ENCODE measurements around the gene LGALS13.
"Not testable (repeated sequence)": the region's sequence is repeated elsewhere in the genome, so short reads cannot be mapped to it uniquely, and the experiment has no call there.

Gene LGALS13

DNA sequence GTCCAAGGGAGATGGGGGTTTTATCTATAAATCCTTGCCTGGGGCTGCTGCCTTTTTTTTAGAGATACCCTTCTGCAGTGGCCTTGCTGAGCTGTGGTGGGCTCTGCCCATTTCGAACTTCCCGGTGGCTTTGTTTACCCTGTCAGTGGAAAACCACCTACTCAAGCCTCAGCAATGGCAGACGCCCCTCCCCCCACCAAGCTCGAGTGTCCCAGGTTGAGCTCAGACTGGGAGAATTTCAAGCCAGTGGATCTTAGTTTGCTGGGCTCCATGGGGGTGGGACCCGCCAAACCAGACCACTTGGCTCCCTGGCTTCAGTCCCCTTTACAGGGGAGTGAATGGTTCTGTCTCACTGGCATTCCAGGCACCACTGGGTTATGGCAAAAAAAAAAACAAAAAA, 21.6 kb downstream of the LGALS13 start:
- DNase-seq: no peak

DNA sequence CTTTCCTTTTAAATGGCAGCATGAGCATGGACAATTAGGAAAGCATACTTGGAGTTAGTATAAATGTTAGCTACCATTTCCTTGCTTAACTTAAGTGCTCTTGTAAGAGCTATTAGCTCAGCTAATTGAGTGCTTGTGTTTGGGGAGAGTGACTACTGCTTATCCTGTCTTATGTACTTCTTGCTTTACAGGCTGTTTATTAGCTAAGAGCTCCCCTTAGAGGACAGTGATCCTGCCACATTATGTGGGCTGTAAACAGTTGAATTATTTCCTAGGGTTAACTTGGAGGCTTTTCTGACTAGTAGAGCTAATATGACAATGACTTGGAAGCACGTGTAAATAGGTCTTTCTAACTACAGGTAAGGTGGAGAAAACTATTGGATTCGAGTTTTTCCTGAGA, 25.3 kb downstream of the LGALS13 start:
- not testable (repeated sequence) for DNase-seq

DNA sequence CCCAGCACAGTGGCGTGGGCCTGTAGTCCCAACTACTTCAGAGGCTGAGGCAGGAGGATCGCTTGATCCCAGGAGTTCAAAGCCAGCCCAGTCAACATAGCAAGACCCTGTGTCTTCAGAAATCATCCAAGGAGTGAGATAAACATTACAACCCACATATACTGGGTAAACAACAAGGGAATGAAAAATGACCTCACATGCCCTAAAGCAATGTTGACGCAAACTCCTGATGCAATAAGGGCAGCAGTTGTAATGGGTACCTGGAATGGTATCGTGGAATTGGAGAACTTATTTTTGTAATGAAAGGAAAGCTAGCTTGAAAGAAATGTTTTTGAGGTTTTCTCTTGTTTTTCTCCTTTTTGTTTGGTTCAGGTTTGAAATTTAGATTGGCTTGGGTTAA, 28.9 kb downstream of the LGALS13 start:
- DNase-seq: no peak

DNA sequence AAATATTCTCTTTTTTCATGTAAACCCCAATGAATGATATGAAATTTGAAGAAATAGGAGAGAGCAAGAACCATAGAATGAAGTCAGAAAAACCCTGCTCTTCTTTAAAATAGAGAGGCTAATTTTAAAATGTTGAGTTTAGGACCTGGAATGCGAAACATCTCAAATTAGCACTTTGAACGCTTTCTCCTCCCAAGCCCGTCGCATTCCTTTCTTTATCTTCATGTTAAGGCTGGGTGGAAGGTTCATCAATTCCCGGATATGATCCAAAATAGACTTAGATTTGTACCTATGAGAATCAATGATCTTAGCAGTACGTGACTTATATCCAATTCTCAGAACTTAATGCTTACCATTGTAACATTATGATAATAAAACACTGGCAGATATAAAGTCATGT, 29.3 kb downstream of the LGALS13 start:
- DNase-seq: no peak

DNA sequence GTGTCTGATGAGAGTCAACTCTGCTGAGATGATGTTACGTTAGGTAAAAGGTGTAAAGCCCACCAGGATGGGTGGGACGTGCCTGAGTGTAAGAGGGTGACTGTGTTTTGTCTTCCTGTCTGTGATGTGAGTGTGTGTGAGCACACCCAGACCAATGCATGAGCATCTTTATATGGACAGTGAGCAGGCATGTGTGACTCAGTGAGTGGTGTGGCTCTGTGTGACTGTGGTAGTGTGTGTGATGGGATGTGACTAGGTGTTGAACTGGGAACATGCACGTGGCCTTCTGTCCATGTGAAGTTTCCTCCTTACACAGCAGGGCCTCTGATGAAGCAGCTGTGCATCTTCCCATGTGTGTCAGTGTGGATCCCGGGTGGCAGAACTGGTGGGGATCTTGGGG, 35.6 kb downstream of the LGALS13 start:
- DNase-seq: no peak

DNA sequence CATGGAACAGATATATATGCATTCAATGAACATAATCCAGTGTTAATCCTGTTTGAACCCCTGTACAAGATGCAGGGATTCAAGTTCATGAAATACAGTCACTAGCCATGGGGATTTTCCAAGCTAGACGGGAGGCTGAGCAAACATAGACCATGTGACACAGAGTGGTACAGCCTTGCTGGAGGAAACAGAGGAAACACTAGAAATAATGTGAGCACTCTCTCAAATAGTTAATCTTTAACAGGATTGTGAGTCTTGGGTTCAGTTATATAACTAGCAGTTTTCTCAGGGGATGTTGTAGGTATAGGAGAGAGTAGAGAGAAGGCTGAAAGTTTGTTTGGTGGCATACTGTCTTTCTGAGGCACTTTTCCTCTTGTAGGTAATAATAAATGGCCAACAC, 39.4 kb downstream of the LGALS13 start:
- DNase-seq: no peak

DNA sequence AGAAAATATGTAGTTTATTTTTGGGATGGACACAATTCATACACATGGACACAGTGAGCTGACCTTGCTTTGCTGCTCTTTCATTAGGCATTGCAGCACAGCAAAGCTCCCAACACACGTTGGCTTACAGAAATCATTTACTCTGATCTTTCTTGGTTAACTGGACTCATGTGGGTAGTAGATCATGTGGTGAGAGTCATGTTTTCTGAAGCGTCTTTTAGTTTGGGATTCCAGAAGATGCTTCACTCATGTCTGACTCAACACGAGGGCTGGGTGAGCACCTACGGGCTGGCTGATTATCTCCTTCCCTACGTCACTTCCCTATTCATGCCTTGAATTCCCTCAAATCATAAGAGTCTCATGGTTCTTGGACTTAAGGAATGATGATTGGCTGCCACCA, 41.3 kb downstream of the LGALS13 start:
- DNase-seq: no peak

DNA sequence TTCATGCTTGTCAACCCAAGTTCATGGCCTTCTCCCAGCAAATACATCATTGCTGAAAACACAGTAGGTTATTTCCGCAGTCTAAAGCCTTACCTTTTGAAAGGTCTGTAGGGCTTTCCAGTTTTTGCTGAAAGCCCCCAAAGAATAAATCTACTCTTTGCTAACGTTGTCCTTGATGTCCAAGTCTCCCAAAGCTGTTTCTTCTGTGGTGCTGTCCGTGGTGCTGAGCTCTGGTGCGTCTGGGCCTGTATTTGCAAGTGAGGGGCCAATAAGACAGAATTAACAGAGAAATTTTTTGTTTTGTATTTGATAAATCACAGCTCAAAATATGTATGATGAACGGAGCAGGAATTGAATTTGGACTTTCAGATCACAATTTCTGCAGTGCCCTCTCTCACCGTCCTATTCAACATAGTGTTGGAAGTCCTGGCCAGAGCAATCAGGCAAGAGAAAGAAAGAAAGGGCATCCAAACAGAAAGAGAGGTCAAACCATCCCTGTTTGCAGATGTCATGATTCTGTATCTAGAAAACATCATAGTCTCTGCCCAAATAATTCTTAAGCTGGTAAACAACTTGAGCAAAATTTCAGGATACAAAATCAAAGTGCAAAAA, 43.6 kb downstream of the LGALS13 start:
- no peak for DNase-seq

DNA sequence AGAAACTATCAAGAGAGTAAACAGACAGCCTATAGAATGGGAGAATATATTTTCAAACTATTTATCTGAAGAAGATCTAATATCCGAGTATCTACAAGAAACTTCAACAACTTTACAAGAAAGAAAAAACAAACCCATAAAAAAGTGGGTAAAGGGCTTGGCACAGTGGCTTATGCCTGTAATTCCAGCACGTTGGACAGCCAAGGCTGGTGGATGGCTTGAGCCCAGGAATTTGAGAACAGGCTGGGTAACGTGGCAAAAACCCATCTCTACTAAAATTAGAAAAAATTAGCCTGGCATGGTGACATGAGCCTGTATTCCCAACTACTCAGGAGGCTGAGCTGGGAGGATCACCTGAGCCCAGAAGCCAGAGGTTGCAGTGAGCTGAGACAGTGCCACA, 45.6 kb downstream of the LGALS13 start:
- DNase-seq: no peak

DNA sequence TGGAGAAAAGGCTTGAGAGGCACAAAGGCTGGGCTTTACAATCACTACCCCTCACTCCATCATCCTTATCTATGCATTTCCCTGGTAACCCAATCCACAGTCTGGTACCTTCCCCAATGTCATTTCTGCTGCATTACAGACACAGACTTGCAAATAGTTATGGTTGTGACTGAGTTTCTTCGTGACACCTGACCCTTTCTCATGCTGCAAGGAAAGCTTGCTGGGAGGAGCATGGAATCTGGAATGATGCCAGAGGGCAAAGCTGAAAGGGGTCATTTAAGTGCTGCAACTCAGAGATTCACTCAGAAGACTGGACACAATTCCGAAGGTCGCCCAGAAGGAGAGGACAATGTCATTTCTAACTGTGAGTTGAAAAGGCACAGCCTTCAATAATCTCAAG, 53.3 kb downstream of the LGALS13 start, which contains the start of gene LGALS16:
Gene LGALS16 (plus strand): TSS at position 301 of the 400 bp plus-strand sequence. CDS start 49 bp downstream, at position 350.
- DNase-seq: no peak

All from GDM1 (cell line).